Measurements from ENCODE around the gene EBLN2.

Gene EBLN2

DNA sequence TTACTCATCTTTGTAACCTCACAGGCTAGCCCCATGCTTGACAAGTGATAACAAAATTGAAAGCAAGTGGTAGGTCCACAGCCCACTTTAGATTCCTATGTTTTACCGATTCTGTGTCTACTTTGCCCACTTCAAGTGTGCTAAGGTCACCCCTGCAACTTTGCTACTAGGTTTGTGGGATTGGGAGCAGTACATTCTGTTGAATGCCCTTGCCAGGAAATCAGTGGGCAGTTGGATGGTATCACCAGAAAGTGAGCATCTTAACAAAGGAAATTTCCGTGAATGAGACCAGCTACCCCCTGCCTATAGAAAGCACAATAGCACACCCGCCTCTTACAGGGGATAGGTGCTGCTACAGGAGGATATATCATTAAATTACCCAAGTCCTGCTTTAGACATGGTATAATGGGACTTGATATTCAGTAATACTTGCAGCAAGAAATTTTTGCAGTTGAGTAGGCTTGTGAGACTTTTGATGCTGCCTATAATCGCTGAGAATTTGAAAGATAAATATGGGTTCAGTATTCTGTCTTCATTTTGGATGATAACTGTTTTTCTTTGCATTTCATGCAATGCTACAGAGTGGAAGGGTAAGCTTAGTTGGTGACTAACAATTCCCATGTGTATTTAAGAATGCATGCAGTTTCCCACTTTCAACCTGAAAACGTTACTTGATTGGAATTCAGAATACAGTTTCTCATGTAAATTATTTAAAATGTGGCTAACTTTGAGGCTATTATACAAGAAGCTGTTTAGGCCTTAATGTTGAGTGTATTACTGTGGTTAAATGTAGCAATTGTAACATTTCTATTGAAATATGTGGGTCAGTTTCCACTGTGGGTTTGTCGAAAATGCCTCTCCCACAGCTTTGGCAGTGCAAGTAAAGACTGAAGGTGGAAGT lies 9.5 kb downstream of the EBLN2 start:
- in situ Hi-C loops (cut with MboI; ENCODE audit: low sequenced_read_pairs, unreplicated experiment): no loop called here
- TF ChIP-seq, protein P1, sequence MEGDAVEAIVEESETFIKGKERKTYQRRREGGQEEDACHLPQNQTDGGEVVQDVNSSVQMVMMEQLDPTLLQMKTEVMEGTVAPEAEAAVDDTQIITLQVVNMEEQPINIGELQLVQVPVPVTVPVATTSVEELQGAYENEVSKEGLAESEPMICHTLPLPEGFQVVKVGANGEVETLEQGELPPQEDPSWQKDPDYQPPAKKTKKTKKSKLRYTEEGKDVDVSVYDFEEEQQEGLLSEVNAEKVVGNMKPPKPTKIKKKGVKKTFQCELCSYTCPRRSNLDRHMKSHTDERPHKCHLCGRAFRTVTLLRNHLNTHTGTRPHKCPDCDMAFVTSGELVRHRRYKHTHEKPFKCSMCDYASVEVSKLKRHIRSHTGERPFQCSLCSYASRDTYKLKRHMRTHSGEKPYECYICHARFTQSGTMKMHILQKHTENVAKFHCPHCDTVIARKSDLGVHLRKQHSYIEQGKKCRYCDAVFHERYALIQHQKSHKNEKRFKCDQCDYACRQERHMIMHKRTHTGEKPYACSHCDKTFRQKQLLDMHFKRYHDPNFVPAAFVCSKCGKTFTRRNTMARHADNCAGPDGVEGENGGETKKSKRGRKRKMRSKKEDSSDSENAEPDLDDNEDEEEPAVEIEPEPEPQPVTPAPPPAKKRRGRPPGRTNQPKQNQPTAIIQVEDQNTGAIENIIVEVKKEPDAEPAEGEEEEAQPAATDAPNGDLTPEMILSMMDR (IDR thresholded peaks at IDR 0.05; ENCODE audit: borderline replicate concordance, control extremely low read depth, extremely low read depth, insufficient read depth, missing control alignments): no peak
- DNase-seq (ENCODE audit: low spot score): no peak

DNA sequence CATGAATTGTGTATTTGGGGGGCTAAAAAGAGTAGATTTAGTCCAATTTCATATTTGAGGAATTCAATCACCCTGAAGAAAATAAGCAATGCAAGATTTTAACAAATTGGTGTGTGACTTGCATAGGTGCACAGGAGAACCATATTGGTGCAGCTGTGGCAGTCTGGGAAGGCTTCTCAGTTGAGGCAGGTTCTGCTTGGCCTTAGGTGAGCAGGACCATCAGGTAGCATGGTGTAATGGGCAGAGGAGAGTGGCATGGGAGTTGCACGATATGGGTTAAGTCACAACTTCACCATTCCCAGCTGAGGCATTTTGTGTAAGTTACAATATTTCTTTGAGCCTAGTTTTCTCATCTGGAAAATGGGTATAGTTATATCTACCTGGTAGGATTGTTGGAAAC lies 10.5 kb downstream of the EBLN2 start:
- in situ Hi-C loops (cut with MboI; ENCODE audit: low sequenced_read_pairs, unreplicated experiment): no loop called here
- no peak for DNase-seq (ENCODE audit: low spot score)
- TF ChIP-seq, protein P1 (IDR thresholded peaks at IDR 0.05; ENCODE audit: borderline replicate concordance, control extremely low read depth, extremely low read depth, insufficient read depth, missing control alignments): no peak

DNA sequence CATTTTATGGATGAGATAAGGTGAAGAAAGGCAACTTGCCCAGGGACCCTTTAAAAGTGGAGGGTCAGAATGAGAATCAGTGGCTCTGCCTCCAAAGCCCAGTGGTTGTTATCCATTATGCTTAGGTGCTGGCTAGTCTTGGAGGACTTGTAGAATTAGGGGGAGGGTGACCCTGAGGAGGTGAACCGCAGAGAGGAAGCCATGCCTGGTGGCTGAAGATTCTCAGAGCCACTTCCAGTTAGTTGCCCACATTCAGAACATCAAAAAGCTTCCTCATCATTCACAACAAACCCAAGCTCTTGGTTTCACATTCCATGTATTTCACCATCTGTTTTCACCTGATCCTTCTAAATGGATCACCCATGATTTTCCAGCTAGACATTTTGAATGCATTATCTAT lies 11.2 kb downstream of the EBLN2 start:
- in situ Hi-C loops (cut with MboI; ENCODE audit: low sequenced_read_pairs, unreplicated experiment): no loop called here
- DNase-seq (ENCODE audit: low spot score): no peak
- TF ChIP-seq, protein P1 (IDR thresholded peaks at IDR 0.05; ENCODE audit: borderline replicate concordance, control extremely low read depth, extremely low read depth, insufficient read depth, missing control alignments): no peak

DNA sequence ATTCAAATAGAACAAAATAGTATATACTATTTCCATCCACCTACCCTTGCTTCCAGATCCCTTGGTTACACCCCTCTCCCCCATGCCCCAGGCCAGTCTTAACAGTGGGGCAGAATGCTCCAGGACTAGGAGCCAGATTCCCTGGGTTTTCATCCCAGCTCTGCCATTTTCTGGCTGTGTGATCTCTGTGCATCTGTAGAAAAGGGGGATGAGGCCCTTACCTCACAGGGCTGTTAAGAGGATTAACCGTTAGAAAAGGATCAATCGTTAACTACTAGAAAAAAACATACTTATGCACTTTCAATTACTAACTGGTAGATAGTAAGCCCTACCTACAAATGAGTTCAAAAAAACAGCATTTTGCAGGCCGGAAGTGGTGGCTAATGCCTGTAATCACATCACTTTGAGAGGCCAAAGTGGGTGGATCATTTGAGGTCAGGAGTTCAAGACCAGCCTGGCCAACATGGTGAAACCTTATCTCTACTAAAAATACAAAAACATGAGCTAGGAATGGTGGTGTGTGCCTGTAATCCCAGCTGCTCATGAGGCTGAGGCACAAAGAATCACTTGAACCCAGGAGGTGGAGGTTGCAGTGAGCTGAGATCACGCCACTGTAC lies 11.7 kb downstream of the EBLN2 start:
- no peak for DNase-seq (ENCODE audit: low spot score)
- in situ Hi-C loops (cut with MboI; ENCODE audit: low sequenced_read_pairs, unreplicated experiment): no loop called here
- TF ChIP-seq, protein P1 (IDR thresholded peaks at IDR 0.05; ENCODE audit: borderline replicate concordance, control extremely low read depth, extremely low read depth, insufficient read depth, missing control alignments): no peak

DNA sequence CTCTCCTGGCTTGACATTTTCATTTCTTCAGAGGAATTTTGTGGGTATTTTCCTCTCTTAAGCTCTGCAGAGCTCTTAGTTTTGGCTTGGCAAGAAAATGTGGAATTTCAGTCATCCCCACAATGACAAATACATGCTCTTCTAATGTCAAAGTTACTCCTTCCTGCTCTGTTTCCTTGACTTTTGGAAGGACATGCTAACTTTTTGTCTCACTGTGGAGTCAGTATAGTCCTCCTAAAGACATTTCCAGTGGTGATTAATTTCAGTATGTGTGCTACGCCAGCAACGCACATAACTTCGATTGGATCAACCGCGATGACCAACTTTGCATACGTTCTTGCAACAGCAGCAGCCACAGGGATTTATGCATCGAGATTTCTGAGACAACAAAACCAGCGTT lies 13.3 kb downstream of the EBLN2 start:
- in situ Hi-C loops (cut with MboI; ENCODE audit: low sequenced_read_pairs, unreplicated experiment): loop anchor here (25.0 kb wide), 2 partner anchors 412 to 1362 kb away; no protein-coding TSS in a partner anchor
- DNase-seq (ENCODE audit: low spot score): no peak
- TF ChIP-seq, protein P1 (IDR thresholded peaks at IDR 0.05; ENCODE audit: borderline replicate concordance, control extremely low read depth, extremely low read depth, insufficient read depth, missing control alignments): no peak

DNA sequence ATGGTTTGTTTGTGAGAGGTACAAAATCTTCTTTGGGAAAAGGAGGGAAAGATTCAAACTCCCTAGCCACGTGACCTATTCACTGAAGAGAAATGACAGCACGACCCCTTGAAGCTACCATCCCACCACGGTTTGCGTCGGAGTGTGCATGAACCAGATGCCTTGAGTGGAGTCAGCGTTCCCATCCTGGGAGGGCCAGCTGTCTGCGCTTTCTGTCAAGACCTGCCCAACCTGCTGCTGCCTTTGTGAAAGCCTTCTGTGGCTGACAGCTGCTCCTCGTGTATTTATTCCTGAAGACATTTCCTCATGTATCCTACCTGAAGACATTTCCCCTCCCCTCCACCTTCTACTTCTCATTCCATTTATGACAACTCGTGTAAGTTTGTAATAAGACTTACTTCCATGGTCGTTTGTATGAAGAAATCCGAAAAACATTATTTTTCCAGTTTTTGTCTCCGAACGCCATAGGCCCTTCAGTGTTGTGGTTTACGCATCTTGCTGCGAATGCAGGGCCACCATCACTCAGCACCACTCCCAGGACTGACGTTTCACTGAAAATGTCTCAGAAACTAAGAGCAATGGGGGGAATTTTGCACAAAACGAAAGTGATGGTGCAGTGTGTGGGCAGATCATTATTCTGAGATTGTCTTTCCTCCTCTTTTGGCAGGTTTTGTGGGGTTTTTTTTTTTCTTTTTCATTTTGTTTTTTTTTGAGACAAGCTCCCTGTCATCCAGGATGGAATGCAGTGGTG lies 18.9 kb downstream of the EBLN2 start:
- TF ChIP-seq, protein P1 (IDR thresholded peaks at IDR 0.05; ENCODE audit: borderline replicate concordance, control extremely low read depth, extremely low read depth, insufficient read depth, missing control alignments): no peak
- in situ Hi-C loops (cut with MboI; ENCODE audit: low sequenced_read_pairs, unreplicated experiment): loop anchor here (10.0 to 25.0 kb wide), 3 partner anchors 146 to 1368 kb away; no protein-coding TSS in a partner anchor
- DNase-seq (ENCODE audit: low spot score): peak; percentile 58

Data from GM13976 (cell line).